Activated T-helper 2 cell treated with anti-CD3 and anti-CD28 coated beads, Interferon-gamma antibody, Interleukin-2, Interleukin-4, amounts not matched to agents 10 μg/mL and 5 μg/mL and 100 μg/mL, durations not matched to agents 14 hours and 24 hours and 36 hours (primary cell): Measurements from ENCODE around the gene HOXB9. TPM values are rescaled to one million over a fixed set of nuclear protein-coding genes. Genes with fewer than 3 reads are reported as not detected.
A peak's percentile ranks its signal among the peaks of the same experiment; 100 is the strongest.

Experiments used
- DNase-seq: peaks from one replicate; pipeline ENCODE4 v3.0.0; 2021; ENCODE audit warnings: low spot score
- H3K27ac Mint-ChIP-seq: one replicate; pipeline ENCODE4 v1.8.0; 2021; ENCODE audit warnings: mixed read lengths
- H3K27me3 Mint-ChIP-seq: one replicate; pipeline ENCODE4 v1.8.0; 2021; ENCODE audit warnings: low read depth, mixed read lengths
- H3K36me3 Mint-ChIP-seq: one replicate; pipeline ENCODE4 v1.8.0; 2021; ENCODE audit warnings: low read depth, mixed read lengths
- H3K4me1 Mint-ChIP-seq: one replicate; pipeline ENCODE4 v1.8.0; 2021; ENCODE audit warnings: low read depth, mixed read lengths
- H3K4me3 Mint-ChIP-seq: one replicate; pipeline ENCODE4 v1.8.0; 2021; ENCODE audit warnings: low read depth, mild to moderate bottlenecking, moderate library complexity, mixed read lengths
- H3K9me3 Mint-ChIP-seq: one replicate; pipeline ENCODE4 v1.8.0; 2021; ENCODE audit warnings: mixed read lengths
- intact Hi-C: fragments of 100-400 bp; cut with micrococcal nuclease; formaldehyde crosslinking; loops from one replicate; pipeline ENCODE4 v1.15.1; 2023
- total RNA-seq: library from RNA; stranded (reverse); gene quantifications from 2 replicates; pipeline ENCODE4 v1.2.3, GENCODE V29; 2022

Gene HOXB9
- total RNA-seq, 1 donor from 2014 or later = 0.16 TPM

GRCh38 chr17:48624544-48625494 lies 1.3 kb downstream of the HOXB9 start:
- DNase-seq = no peak
- peaks cover 80% of the 10 kb centered on the region for H3K27me3 Mint-ChIP-seq
- no peaks in the 10 kb centered on the region for H3K9me3 Mint-ChIP-seq
- H3K27ac Mint-ChIP-seq = no peak overlapping the region
- H3K36me3 Mint-ChIP-seq = no peaks in the 10 kb centered on the region
- peak overlapping the region; percentile 3 for H3K4me3 Mint-ChIP-seq
- H3K4me1 Mint-ChIP-seq = peaks cover 12% of the 10 kb centered on the region
- intact Hi-C loops = loop anchor here (10.0 kb wide), 1 partner anchor 870 kb away; the partner anchor contains the start of gene NGFR

DNA sequence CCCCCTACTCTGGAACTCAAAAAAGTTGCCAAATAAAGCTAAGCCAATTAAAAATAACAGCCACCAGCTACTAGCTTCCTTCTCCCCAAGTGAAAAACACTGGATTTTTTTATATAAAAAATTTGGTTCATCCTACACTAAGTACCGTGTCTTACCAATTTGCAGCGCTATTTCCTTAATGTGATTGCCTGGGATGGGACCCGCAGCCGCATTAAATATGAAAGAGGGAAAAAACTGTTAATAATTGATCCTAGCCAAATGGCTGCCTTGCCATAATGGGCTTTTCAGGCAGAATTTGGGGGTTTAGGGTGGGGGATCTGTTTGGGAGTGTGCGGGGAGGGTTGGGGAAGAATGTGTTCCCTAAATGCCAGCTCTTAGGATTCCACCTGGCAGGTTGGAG lies 2.0 kb downstream of the HOXB9 start:
- Mint-ChIP-seq H3K36me3 (no peaks in the 10 kb centered on the region), H3K9me3 (no peaks in the 10 kb centered on the region), H3K4me3 (no peak overlapping the region), H3K27me3 (peaks cover 79% of the 10 kb centered on the region), H3K4me1 (peaks cover 14% of the 10 kb centered on the region), H3K27ac (no peak overlapping the region)
- intact Hi-C loops = loop anchor here (10.0 kb wide), 1 partner anchor 871 kb away; the partner anchor contains the start of gene NGFR
- no peak for DNase-seq

DNA sequence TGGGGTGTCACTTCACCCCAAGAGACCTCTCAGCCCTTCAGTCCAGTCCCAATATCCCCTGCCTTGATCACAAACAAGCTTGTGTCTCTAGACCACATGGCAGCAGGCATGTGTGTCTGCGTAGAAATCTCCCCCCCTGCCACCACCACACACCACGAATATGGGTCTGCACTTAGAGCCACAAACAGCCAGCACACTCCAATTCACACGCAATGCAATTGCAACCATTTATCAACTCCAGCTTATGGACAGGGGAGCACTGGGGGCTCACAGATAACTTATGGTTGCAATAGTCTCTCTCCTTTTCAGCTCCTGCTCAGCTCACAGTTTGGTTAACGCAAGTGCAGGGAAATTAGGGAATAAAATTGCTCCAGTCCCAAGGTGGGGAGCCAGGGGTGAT lies 2.6 kb downstream of the HOXB9 start:
- intact Hi-C loops = loop anchor here (10.0 kb wide), 1 partner anchor 871 kb away; the partner anchor contains the start of gene NGFR
- peaks cover 16% of the 10 kb centered on the region for H3K4me1 Mint-ChIP-seq
- no peak for DNase-seq
- H3K9me3 Mint-ChIP-seq = no peaks in the 10 kb centered on the region
- H3K27me3 Mint-ChIP-seq = peaks cover 79% of the 10 kb centered on the region
- no peak overlapping the region for H3K4me3 Mint-ChIP-seq
- no peak overlapping the region for H3K27ac Mint-ChIP-seq
- no peaks in the 10 kb centered on the region for H3K36me3 Mint-ChIP-seq

- Mint-ChIP-seq H3K27ac (no peak overlapping the region), H3K27me3 (peaks cover 77% of the 10 kb centered on the region)
Measured at GRCh38 chr17:48622857-48623256, 3.3 kb downstream of the HOXB9 start.

GRCh38 chr17:48621410-48622392 lies 4.5 kb downstream of the HOXB9 start:
- peaks cover 79% of the 10 kb centered on the region for H3K27me3 Mint-ChIP-seq
- intact Hi-C loops = loop anchor here (10.0 kb wide), 1 partner anchor 873 kb away; the partner anchor contains the start of gene NGFR
- no peak overlapping the region for H3K27ac Mint-ChIP-seq
- no peak for DNase-seq
- peaks cover 23% of the 10 kb centered on the region for H3K4me1 Mint-ChIP-seq
- no peak overlapping the region for H3K4me3 Mint-ChIP-seq
- H3K9me3 Mint-ChIP-seq = no peaks in the 10 kb centered on the region
- no peaks in the 10 kb centered on the region for H3K36me3 Mint-ChIP-seq

More at GRCh38 chr17:48622857-48623256, 3.3 kb downstream of the HOXB9 start:
- no peaks in the 10 kb centered on the region for H3K36me3 Mint-ChIP-seq
- intact Hi-C loops = loop anchor here (10.0 kb wide), 1 partner anchor 872 kb away; the partner anchor contains the start of gene NGFR
- H3K9me3 Mint-ChIP-seq = no peaks in the 10 kb centered on the region
- peaks cover 20% of the 10 kb centered on the region for H3K4me1 Mint-ChIP-seq
- DNase-seq = no peak
- H3K4me3 Mint-ChIP-seq = no peak overlapping the region

- H3K4me3 Mint-ChIP-seq = no peak overlapping the region
- no peak for DNase-seq
- H3K9me3 Mint-ChIP-seq = no peaks in the 10 kb centered on the region
- peaks cover 20% of the 10 kb centered on the region for H3K4me1 Mint-ChIP-seq
- peaks cover 85% of the 10 kb centered on the region for H3K27me3 Mint-ChIP-seq
- intact Hi-C loops = loop anchor here (10.0 kb wide), 1 partner anchor 874 kb away; the partner anchor contains the start of gene NGFR
- no peaks in the 10 kb centered on the region for H3K36me3 Mint-ChIP-seq
- H3K27ac Mint-ChIP-seq = no peak overlapping the region
Measured at GRCh38 chr17:48620461-48621139, 5.6 kb downstream of the HOXB9 start.

- intact Hi-C loops = loop anchor here (10.0 kb wide), 2 partner anchors 875 to 1345 kb away; partner anchors contain the start of genes DLX4 and NGFR
- Mint-ChIP-seq H3K36me3 (no peaks in the 10 kb centered on the region), H3K9me3 (no peaks in the 10 kb centered on the region), H3K27me3 (peaks cover 88% of the 10 kb centered on the region), H3K4me3 (no peak overlapping the region), H3K27ac (no peak overlapping the region), H3K4me1 (peaks cover 23% of the 10 kb centered on the region)
- no peak for DNase-seq
Measured at GRCh38 chr17:48619826-48620449, 6.2 kb downstream of the HOXB9 start.

DNA sequence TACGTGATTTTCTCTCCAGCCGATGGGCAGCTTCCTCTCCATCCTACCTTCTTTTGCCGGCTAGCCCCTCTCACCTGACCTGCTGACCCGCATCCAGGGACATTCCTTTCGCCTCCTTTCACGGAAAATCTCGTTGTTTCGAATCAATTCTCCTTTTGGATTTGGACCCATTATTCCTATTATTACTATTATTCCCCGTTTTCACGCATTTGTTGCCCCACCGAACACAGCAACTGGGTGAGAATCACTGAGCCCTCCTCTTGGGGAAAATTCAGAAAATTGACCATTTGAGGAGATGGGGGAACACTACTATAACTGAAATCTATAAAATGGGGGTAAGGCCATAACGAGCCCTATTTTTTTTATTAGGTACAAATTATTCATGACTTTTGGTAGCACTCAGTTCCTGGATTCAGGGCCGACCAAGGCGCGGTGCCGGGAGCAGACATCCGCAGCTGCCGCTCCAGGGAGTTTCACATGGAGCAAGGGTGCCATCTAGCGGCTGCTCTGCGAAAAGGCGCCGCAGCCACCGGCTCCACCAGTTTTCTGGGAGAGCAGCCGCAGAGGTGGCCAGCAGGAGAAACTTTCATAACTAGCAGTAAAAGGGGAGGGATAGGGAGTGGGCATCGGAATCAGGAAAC lies 7.8 kb downstream of the HOXB9 start:
- intact Hi-C loops = loop anchor here (1.0 to 10.0 kb wide), 3 partner anchors 21 to 1346 kb away; partner anchors contain the start of gene DLX4
- Mint-ChIP-seq H3K4me1 (peaks cover 27% of the 10 kb centered on the region), H3K27me3 (peaks cover 87% of the 10 kb centered on the region), H3K36me3 (no peaks in the 10 kb centered on the region), H3K9me3 (no peaks in the 10 kb centered on the region), H3K27ac (peak overlapping the region; percentile 14), H3K4me3 (no peak overlapping the region)
- DNase-seq = peak; percentile 77

DNA sequence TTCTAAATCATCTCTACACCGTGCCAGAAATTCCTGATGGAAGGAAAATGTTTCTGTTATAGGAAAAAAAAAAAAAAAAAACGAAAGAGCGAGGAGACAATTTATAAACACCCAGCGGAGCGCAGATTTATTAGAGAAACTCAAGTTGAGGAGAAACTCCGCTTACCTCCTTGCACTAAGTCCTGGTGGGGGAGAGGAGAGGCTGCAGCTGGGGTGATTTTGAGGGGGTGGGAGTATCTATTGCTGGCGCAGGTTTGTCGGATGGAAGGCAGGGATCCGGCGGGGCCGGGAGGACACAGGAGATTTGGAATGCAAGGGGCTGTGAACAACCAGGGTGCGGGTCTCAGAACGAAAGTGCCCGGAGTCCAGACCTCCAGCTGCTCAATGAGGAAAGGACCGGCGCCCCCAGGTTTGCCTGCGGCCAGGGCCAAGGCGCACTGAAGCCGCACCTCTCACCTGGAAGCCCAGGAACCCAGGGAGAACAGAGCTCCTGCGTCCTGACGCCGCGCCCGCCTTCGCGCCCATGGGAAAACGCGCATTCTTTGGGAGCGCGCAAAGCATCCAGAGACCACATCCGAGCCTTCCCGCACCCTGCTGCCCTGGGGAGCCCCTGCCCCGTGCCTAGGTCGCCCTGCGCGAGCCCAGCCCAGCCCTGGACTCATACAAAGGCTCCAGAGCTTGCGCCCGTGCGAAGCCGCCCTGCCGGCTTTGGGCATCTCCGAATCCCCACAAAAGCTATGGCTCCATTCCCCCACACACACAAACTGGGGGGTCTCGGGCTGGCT lies 8.5 kb downstream of the HOXB9 start:
- H3K27ac Mint-ChIP-seq = no peak overlapping the region
- peaks cover 85% of the 10 kb centered on the region for H3K27me3 Mint-ChIP-seq
- DNase-seq = no peak
- no peak overlapping the region for H3K4me3 Mint-ChIP-seq
- no peaks in the 10 kb centered on the region for H3K9me3 Mint-ChIP-seq
- intact Hi-C loops = loop anchor here (1.0 to 10.0 kb wide), 3 partner anchors 20 to 1347 kb away; partner anchors contain the start of gene DLX4
- peaks cover 29% of the 10 kb centered on the region for H3K4me1 Mint-ChIP-seq
- H3K36me3 Mint-ChIP-seq = no peaks in the 10 kb centered on the region

DNA sequence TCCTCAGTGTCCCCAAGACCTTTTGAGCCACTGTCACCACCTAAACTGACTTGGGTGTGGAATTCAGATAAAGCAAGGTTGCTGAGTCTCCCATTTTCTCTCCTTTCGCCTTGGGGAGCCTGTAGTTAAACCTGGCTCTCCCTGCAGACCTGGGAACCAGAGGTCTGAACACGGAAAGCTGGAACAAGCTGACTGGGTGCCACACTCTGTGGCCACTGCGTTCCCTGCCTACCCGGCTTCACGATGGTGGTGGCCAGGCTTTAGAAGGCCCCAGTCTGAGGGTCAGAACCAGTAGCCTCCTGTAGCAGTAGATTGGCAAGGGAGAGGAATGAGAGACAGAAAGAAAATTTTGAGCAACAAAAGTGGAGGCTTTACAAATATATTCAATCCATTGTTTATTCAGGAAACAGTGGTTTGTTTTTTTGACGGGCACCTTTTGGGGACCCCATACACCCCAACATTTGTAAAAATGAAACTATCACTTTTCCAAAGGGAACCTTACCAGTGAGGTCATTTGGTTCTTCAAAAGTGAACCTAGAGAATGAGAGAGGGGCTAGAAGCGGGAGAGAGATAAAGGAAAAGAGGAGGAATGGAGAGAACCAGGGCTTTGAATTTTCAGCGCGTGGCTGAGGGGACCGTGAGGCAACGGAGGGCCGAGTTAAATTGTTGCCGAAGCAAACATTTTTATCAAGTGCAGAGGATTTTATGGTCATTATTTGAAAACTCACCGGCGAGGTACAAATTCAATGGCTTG lies 9.3 kb downstream of the HOXB9 start:
- Mint-ChIP-seq H3K36me3 (no peaks in the 10 kb centered on the region), H3K9me3 (no peaks in the 10 kb centered on the region), H3K4me1 (peaks cover 33% of the 10 kb centered on the region), H3K4me3 (no peak overlapping the region), H3K27ac (no peak overlapping the region), H3K27me3 (peaks cover 84% of the 10 kb centered on the region)
- DNase-seq = no peak
- intact Hi-C loops = loop anchor here (10.0 kb wide), 1 partner anchor 1348 kb away; the partner anchor contains the start of gene DLX4
